ENCODE results near the gene FUBP3. TPM values are rescaled to one million over a fixed set of nuclear protein-coding genes. Genes with fewer than 3 reads are reported as not detected.

The FUBP3 gene
- polyA plus RNA-seq, 1 donor (not counting 4 experiments of a cell fraction or from before 2014, with no cell fraction given): 39.1 TPM

GRCh38 chr9:130575514-130575913, 3.9 kb upstream of the FUBP3 start:
- FAIRE-seq (no peak), DNase-seq (ENCODE audit: low read depth, low spot score) (no peak)
- no peaks in the 10 kb centered on the region for H3K27me3 ChIP-seq (ENCODE audit: control insufficient read depth, extremely low read depth, insufficient read depth, low read length)
- no peak overlapping the region for H2AFZ ChIP-seq (ENCODE audit: control insufficient read depth, low read length)
- H3K27ac ChIP-seq (ENCODE audit: control insufficient read depth, insufficient read depth, low read length): no peak overlapping the region
- H3K4me2 ChIP-seq (ENCODE audit: control insufficient read depth, extremely low read depth, insufficient read depth, low read depth, low read length): no peak overlapping the region
- H3K9me1 ChIP-seq (ENCODE audit: control insufficient read depth, extremely low read depth, insufficient read depth, low read length): no peaks in the 10 kb centered on the region
- TF ChIP-seq EZH2 (IDR thresholded peaks at IDR 0.05; ENCODE audit: low read length) (no peak), CTCF (optimal IDR thresholded peaks at IDR 0.05 in 1 of 3, IDR thresholded peaks at IDR 0.05 in 1 of 3, conservative IDR thresholded peaks at IDR 0.05 in 1 of 3; ENCODE audit: extremely low read depth in 1 of 3, insufficient read depth in 2 of 3, low read length in 3 of 3) (no peak)
- no peak overlapping the region for H3K9ac ChIP-seq (ENCODE audit: control insufficient read depth, extremely low read depth, insufficient read depth, low read length)
- no peaks in the 10 kb centered on the region for H3K9me3 ChIP-seq (ENCODE audit: control insufficient read depth, low read depth, low read length)
- dilution Hi-C loops (cut with MboI; ENCODE audit: extremely low pct_ligation_motif_present, low sequenced_read_pairs): no loop called here
- no peaks in the 10 kb centered on the region for H3K36me3 ChIP-seq (ENCODE audit: control insufficient read depth in 2 of 2, extremely low read depth in 1 of 2, insufficient read depth in 2 of 2, low read length in 2 of 2)
- peaks cover 11% of the 10 kb centered on the region for H3K4me1 ChIP-seq (ENCODE audit: control insufficient read depth, extremely low read depth, insufficient read depth, low read length)
- peaks cover 10% of the 10 kb centered on the region for H3K79me2 ChIP-seq (ENCODE audit: control insufficient read depth, insufficient read depth, low read length)
- no peaks in the 10 kb centered on the region for H4K20me1 ChIP-seq (ENCODE audit: control insufficient read depth, extremely low read depth, insufficient read depth, low read length)
- H3K4me3 ChIP-seq (ENCODE audit: control insufficient read depth in 2 of 3, extremely low read depth in 1 of 3, insufficient read depth in 2 of 3, low read depth in 1 of 3, low read length in 3 of 3): no peak overlapping the region

GRCh38 chr9:130576176-130576575, 3.2 kb upstream of the FUBP3 start:
- Histone ChIP-seq H3K9me3 (ENCODE audit: control insufficient read depth, low read depth, low read length) (no peaks in the 10 kb centered on the region), H3K79me2 (ENCODE audit: control insufficient read depth, insufficient read depth, low read length) (peaks cover 17% of the 10 kb centered on the region), H3K27me3 (ENCODE audit: control insufficient read depth, extremely low read depth, insufficient read depth, low read length) (no peaks in the 10 kb centered on the region), H3K4me2 (ENCODE audit: control insufficient read depth, extremely low read depth, insufficient read depth, low read depth, low read length) (no peak overlapping the region), H3K36me3 (ENCODE audit: control insufficient read depth in 2 of 2, extremely low read depth in 1 of 2, insufficient read depth in 2 of 2, low read length in 2 of 2) (peaks cover 2 to 5% of the 10 kb centered on the region in 2 experiments), H3K27ac (ENCODE audit: control insufficient read depth, insufficient read depth, low read length) (no peak overlapping the region), H3K4me1 (ENCODE audit: control insufficient read depth, extremely low read depth, insufficient read depth, low read length) (peaks cover 17% of the 10 kb centered on the region), H3K4me3 (ENCODE audit: control insufficient read depth in 2 of 3, extremely low read depth in 1 of 3, insufficient read depth in 2 of 3, low read depth in 1 of 3, low read length in 3 of 3) (no peak overlapping the region), H3K9ac (ENCODE audit: control insufficient read depth, extremely low read depth, insufficient read depth, low read length) (no peak overlapping the region), H3K9me1 (ENCODE audit: control insufficient read depth, extremely low read depth, insufficient read depth, low read length) (no peaks in the 10 kb centered on the region), H2AFZ (ENCODE audit: control insufficient read depth, low read length) (no peak overlapping the region), H4K20me1 (ENCODE audit: control insufficient read depth, extremely low read depth, insufficient read depth, low read length) (no peaks in the 10 kb centered on the region)
- DNase-seq (ENCODE audit: low read depth, low spot score) (no peak), FAIRE-seq (no peak)
- TF ChIP-seq EZH2 (IDR thresholded peaks at IDR 0.05; ENCODE audit: low read length) (no peak), CTCF (optimal IDR thresholded peaks at IDR 0.05 in 1 of 3, IDR thresholded peaks at IDR 0.05 in 1 of 3, conservative IDR thresholded peaks at IDR 0.05 in 1 of 3; ENCODE audit: extremely low read depth in 1 of 3, insufficient read depth in 2 of 3, low read length in 3 of 3) (no peak)
- dilution Hi-C loops (cut with MboI; ENCODE audit: extremely low pct_ligation_motif_present, low sequenced_read_pairs): no loop called here
